K562 (cell line): ENCODE data around the gene MEAF6. TPM values are rescaled to one million over a fixed set of nuclear protein-coding genes. Genes with fewer than 3 reads are reported as not detected.

ENCODE experiments used
- ARHGAP35 ChIP-seq: fragments of 450-650 bp; IDR thresholded peaks from 2 replicates; pipeline ENCODE4 v1.6.1; 2018; ENCODE audit not compliant: partially characterized antibody
- CC2D1A ChIP-seq: fragments of 450-650 bp; IDR thresholded peaks from 2 replicates; pipeline ENCODE4 v1.6.1; 2017; ENCODE audit warnings: mild to moderate bottlenecking
- EGR1 ChIP-seq: fragments of 450-650 bp; conservative IDR thresholded peaks from 2 replicates; pipeline ENCODE4 v1.6.1; 2017; ENCODE audit warnings: mild to moderate bottlenecking
- HDAC3 ChIP-seq: fragments of 450-650 bp; IDR thresholded peaks from 2 replicates; pipeline ENCODE4 v1.6.1; 2018; ENCODE audit warnings: borderline replicate concordance, mild to moderate bottlenecking, moderate library complexity; ENCODE audit not compliant: partially characterized antibody
- KDM2B ChIP-seq: fragments of 250-450 bp; sonication (Bioruptor Pico); IDR thresholded peaks from 2 replicates; pipeline ENCODE4 v1.8.0; 2021; ENCODE audit warnings: mild to moderate bottlenecking, moderate library complexity
- MAFK ChIP-seq: IDR thresholded peaks from 2 replicates; pipeline ENCODE4 v1.6.1; 2011; ENCODE audit warnings: low read length, improper control_type of control experiment
- MTA2 ChIP-seq: fragments of 450-650 bp; IDR thresholded peaks from 2 replicates; pipeline ENCODE4 v1.6.1; 2016; ENCODE audit warnings: low read depth
- PHF20 ChIP-seq: fragments of 450-650 bp; IDR thresholded peaks from 2 replicates; pipeline ENCODE4 v1.6.1; 2018; ENCODE audit not compliant: partially characterized antibody
- POLR2H ChIP-seq: IDR thresholded peaks from 2 replicates; pipeline ENCODE4 v1.6.1; 2016; ENCODE audit warnings: missing genetic modification characterization, low read depth, mild to moderate bottlenecking, control low read depth, missing compliant biosample characterization, moderate library complexity
- RFX1 ChIP-seq: fragments of 450-650 bp; IDR thresholded peaks from 2 replicates; pipeline ENCODE4 v1.6.1; 2016; ENCODE audit warnings: mild to moderate bottlenecking, moderate library complexity
- SIN3A ChIP-seq, 2 experiments: fragments of 150-350 bp in 1 of 2; IDR thresholded peaks; 2 replicates each; pipeline ENCODE4 v1.6.1; 2011 to 2016; ENCODE audit warnings: borderline replicate concordance in 2 of 2, low read depth in 2 of 2, low read length in 2 of 2, mild to moderate bottlenecking in 2 of 2, moderate library complexity in 2 of 2; ENCODE audit not compliant: control insufficient read depth in 1 of 2
- TEAD2 ChIP-seq: fragments of 450-650 bp; IDR thresholded peaks from 2 replicates; pipeline ENCODE4 v1.6.1; 2016; ENCODE audit warnings: missing genetic modification characterization, control low read depth, missing compliant biosample characterization
- ZBTB17 ChIP-seq: fragments of 450-650 bp; formaldehyde crosslinking; IDR thresholded peaks from 2 replicates; pipeline ENCODE4 v1.4.0; 2020; ENCODE audit warnings: mild to moderate bottlenecking
- ZNF263 ChIP-seq: sonication (generic); formaldehyde crosslinking; IDR thresholded peaks from 2 replicates; pipeline ENCODE4 v1.8.0; 2022; ENCODE audit warnings: mild to moderate bottlenecking, missing genetic modification reagents, borderline replicate concordance
- ZNF445 ChIP-seq: fragments of 250-450 bp; sonication (Bioruptor Pico); IDR thresholded peaks from 2 replicates; pipeline ENCODE4 v1.4.0; 2020; ENCODE audit warnings: low read depth, mild to moderate bottlenecking, moderate library complexity
- ZNF507 ChIP-seq: conservative IDR thresholded peaks from 2 replicates; pipeline ENCODE4 v1.6.1; 2017; ENCODE audit warnings: missing genetic modification characterization, missing compliant biosample characterization
- polyA plus RNA-seq, 8 experiments: library from polyadenylated mRNA; depleted of rRNA in 4 of 8; stranded (reverse) in 5 of 8; unstranded in 3 of 8; fragments of >200 nt; fragmentation: Nextera tagmentation in 2 of 8; fragmentation: Illumina TruSeq in 1 of 8; extraction: Ambion mirVana in 2 of 8; extraction: Trizol in 1 of 8; gene quantifications; 2 replicates each; pipeline versions ENCODE4 v1.2.1 to v1.2.3, GENCODE V29; 2011 to 2014; ENCODE audit warnings: inconsistent platforms in 1 of 8, missing spikeins in 1 of 8
- total RNA-seq, 7 experiments: library from RNA; depleted of rRNA in 6 of 7; stranded (reverse); fragments of >200 nt in 6 of 7; fragmentation: Illumina TruSeq in 2 of 7; extraction: Trizol in 2 of 7; gene quantifications; 2 replicates each; pipeline versions ENCODE4 v1.2.1 to v1.2.3, GENCODE V29; 2011 to 2021; ENCODE audit warnings: low replicate concordance in 1 of 7
- TF ChIP-seq, protein P1 (sequence below): sonication (generic); formaldehyde crosslinking; IDR thresholded peaks from 2 replicates; pipeline ENCODE4 v1.8.1; 2023; ENCODE audit warnings: missing genetic modification reagents, mild to moderate bottlenecking, borderline replicate concordance
- TF ChIP-seq, protein P2 (sequence below): sonication (generic); formaldehyde crosslinking; IDR thresholded peaks from 2 replicates; pipeline ENCODE4 v1.9.0; 2022; ENCODE audit warnings: mild to moderate bottlenecking, missing genetic modification reagents
- TF ChIP-seq, protein P3 (sequence below), 2 experiments: fragments of 450-650 bp; conservative IDR thresholded peaks; 2 replicates each; pipeline ENCODE4 v1.6.1; 2017; ENCODE audit warnings: mild to moderate bottlenecking in 2 of 2, moderate library complexity in 2 of 2
- TF ChIP-seq, protein P4 (sequence below): fragments of 250-450 bp; sonication (Bioruptor Pico); IDR thresholded peaks from 2 replicates; pipeline ENCODE4 v1.8.0; 2022; ENCODE audit warnings: moderate library complexity, mild to moderate bottlenecking, inconsistent platforms

Gene MEAF6
- total and polyA plus RNA-seq, 9 of the 15 experiments (the other 6 are each of a cell fraction or from before 2014, with no cell fraction given), result 55.0 to 151 (median 92.3) TPM

DNA sequence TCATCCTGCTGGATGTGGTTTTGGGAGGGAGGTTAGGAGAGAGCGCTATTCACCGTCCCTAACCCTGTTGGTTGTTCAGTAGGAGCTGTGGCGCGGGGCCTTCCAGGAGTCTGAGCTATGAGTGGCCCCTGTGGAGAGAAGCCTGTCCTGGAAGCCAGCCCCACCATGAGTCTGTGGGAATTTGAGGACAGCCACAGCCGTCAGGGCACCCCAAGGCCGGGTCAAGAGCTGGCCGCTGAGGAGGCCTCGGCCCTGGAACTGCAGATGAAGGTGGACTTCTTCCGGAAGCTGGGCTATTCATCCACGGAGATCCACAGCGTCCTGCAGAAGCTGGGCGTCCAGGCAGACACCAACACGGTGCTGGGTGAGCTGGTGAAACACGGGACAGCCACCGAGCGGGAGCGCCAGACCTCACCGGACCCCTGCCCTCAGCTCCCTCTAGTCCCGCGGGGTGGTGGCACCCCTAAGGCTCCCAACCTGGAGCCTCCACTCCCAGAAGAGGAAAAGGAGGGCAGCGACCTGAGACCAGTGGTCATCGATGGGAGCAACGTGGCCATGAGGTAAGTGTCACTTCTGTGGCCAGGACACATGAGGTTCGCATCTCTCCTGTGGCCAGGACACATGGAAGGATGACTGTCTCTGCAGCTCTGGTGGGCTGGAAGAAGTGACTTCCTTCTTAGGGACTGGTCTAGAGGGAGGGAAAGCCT lies 39.0 kb downstream of the MEAF6 start (continued):
- TF ChIP-seq, protein P1, sequence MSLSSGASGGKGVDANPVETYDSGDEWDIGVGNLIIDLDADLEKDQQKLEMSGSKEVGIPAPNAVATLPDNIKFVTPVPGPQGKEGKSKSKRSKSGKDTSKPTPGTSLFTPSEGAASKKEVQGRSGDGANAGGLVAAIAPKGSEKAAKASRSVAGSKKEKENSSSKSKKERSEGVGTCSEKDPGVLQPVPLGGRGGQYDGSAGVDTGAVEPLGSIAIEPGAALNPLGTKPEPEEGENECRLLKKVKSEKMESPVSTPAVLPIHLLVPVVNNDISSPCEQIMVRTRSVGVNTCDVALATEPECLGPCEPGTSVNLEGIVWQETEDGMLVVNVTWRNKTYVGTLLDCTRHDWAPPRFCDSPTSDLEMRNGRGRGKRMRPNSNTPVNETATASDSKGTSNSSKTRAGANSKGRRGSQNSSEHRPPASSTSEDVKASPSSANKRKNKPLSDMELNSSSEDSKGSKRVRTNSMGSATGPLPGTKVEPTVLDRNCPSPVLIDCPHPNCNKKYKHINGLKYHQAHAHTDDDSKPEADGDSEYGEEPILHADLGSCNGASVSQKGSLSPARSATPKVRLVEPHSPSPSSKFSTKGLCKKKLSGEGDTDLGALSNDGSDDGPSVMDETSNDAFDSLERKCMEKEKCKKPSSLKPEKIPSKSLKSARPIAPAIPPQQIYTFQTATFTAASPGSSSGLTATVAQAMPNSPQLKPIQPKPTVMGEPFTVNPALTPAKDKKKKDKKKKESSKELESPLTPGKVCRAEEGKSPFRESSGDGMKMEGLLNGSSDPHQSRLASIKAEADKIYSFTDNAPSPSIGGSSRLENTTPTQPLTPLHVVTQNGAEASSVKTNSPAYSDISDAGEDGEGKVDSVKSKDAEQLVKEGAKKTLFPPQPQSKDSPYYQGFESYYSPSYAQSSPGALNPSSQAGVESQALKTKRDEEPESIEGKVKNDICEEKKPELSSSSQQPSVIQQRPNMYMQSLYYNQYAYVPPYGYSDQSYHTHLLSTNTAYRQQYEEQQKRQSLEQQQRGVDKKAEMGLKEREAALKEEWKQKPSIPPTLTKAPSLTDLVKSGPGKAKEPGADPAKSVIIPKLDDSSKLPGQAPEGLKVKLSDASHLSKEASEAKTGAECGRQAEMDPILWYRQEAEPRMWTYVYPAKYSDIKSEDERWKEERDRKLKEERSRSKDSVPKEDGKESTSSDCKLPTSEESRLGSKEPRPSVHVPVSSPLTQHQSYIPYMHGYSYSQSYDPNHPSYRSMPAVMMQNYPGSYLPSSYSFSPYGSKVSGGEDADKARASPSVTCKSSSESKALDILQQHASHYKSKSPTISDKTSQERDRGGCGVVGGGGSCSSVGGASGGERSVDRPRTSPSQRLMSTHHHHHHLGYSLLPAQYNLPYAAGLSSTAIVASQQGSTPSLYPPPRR (CRISPR knock-in tag), result no peak
- TF ChIP-seq, protein P2, sequence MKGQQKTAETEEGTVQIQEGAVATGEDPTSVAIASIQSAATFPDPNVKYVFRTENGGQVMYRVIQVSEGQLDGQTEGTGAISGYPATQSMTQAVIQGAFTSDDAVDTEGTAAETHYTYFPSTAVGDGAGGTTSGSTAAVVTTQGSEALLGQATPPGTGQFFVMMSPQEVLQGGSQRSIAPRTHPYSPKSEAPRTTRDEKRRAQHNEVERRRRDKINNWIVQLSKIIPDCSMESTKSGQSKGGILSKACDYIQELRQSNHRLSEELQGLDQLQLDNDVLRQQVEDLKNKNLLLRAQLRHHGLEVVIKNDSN (CRISPR knock-in tag), result no peak
- no peak for TF ChIP-seq TEAD2
- TF ChIP-seq ZNF263 (CRISPR knock-in tag), result 0 out of 2 replicates have a peak, but pooled peaks have one; percentile 3
- no peak for TF ChIP-seq PHF20
- TF ChIP-seq MAFK, result no peak
- no peak for TF ChIP-seq EGR1
- TF ChIP-seq RFX1, result no peak
- TF ChIP-seq, protein P3, sequence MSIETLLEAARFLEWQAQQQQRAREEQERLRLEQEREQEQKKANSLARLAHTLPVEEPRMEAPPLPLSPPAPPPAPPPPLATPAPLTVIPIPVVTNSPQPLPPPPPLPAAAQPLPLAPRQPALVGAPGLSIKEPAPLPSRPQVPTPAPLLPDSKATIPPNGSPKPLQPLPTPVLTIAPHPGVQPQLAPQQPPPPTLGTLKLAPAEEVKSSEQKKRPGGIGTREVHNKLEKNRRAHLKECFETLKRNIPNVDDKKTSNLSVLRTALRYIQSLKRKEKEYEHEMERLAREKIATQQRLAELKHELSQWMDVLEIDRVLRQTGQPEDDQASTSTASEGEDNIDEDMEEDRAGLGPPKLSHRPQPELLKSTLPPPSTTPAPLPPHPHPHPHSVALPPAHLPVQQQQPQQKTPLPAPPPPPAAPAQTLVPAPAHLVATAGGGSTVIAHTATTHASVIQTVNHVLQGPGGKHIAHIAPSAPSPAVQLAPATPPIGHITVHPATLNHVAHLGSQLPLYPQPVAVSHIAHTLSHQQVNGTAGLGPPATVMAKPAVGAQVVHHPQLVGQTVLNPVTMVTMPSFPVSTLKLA (conservative IDR thresholded peaks at IDR 0.05), result 0 out of 4 replicates have a peak, but pooled peaks of 1 of the 2 experiments have one; percentile 12
- no peak for TF ChIP-seq KDM2B (CRISPR knock-in tag)
- TF ChIP-seq ZNF445, result no peak
- TF ChIP-seq CC2D1A, result no peak
- TF ChIP-seq, protein P4, sequence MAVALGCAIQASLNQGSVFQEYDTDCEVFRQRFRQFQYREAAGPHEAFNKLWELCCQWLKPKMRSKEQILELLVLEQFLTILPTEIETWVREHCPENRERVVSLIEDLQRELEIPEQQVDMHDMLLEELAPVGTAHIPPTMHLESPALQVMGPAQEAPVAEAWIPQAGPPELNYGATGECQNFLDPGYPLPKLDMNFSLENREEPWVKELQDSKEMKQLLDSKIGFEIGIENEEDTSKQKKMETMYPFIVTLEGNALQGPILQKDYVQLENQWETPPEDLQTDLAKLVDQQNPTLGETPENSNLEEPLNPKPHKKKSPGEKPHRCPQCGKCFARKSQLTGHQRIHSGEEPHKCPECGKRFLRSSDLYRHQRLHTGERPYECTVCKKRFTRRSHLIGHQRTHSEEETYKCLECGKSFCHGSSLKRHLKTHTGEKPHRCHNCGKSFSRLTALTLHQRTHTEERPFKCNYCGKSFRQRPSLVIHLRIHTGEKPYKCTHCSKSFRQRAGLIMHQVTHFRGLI (CRISPR knock-in tag), result no peak
- TF ChIP-seq ZNF507, result no peak
- TF ChIP-seq SIN3A (IDR thresholded peaks at IDR 0.05; ENCODE audit: borderline replicate concordance in 2 of 2, control insufficient read depth in 1 of 2, low read depth in 2 of 2, low read length in 2 of 2), result peak in 1 of 2 experiments; percentile 17; a peak in 1 of 4 replicates
- TF ChIP-seq ZBTB17 (CRISPR knock-in tag), result no peak
- TF ChIP-seq MTA2, result no peak
- TF ChIP-seq POLR2H (tag), result no peak
- TF ChIP-seq HDAC3, result no peak
- no peak for TF ChIP-seq ARHGAP35
